Activated naive CD4-positive, alpha-beta T cell treated with anti-CD3 and anti-CD28 coated beads, Interleukin-2, amount 50 U/mL, for 16 hours (primary cell): ENCODE results near the gene NOX5.
"Not testable (repeated sequence)": the region's sequence is repeated elsewhere in the genome, so short reads cannot be mapped to it uniquely, and the experiment has no call there.

Experiments
- DNase-seq: peaks from one replicate; pipeline ENCODE4 v3.0.0-alpha.2; 2020

The NOX5 gene, protein sequence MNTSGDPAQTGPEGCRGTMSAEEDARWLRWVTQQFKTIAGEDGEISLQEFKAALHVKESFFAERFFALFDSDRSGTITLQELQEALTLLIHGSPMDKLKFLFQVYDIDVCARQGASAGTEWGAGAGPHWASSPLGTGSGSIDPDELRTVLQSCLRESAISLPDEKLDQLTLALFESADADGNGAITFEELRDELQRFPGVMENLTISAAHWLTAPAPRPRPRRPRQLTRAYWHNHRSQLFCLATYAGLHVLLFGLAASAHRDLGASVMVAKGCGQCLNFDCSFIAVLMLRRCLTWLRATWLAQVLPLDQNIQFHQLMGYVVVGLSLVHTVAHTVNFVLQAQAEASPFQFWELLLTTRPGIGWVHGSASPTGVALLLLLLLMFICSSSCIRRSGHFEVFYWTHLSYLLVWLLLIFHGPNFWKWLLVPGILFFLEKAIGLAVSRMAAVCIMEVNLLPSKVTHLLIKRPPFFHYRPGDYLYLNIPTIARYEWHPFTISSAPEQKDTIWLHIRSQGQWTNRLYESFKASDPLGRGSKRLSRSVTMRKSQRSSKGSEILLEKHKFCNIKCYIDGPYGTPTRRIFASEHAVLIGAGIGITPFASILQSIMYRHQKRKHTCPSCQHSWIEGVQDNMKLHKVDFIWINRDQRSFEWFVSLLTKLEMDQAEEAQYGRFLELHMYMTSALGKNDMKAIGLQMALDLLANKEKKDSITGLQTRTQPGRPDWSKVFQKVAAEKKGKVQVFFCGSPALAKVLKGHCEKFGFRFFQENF

GRCh38 chr15:69014454-69014853, at the start of gene NOX5:
TSS of gene NOX5 (plus strand) at chr15:69014695. CDS start at chr15:69014736, 41 bp downstream.
- DNase-seq = no peak

- DNase-seq = no peak
Measured at GRCh38 chr15:68966996-68967395, 47.5 kb upstream of the NOX5 start.

DNA sequence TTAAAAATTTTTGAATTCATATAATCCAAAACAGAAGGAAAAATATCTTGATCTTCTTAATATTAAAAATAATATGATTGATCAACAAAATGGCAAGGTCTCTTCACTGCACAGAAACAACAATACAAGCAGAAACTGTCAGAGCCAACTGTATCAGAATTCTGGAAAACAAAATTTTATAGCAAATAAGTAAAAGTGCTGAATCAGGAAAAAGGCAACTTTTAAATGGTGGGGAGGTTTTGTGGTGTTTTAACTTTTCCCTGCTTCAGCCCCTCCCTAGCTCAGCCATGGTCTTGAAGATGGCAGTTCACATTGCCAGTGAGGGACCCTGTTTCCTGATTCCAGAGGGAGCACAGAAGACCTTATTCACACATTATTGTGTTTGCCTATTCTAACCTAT, 46.5 kb upstream of the NOX5 start:
- no peak for DNase-seq

GRCh38 chr15:68969298-68969697, 45.2 kb upstream of the NOX5 start:
- DNase-seq = no peak

DNA sequence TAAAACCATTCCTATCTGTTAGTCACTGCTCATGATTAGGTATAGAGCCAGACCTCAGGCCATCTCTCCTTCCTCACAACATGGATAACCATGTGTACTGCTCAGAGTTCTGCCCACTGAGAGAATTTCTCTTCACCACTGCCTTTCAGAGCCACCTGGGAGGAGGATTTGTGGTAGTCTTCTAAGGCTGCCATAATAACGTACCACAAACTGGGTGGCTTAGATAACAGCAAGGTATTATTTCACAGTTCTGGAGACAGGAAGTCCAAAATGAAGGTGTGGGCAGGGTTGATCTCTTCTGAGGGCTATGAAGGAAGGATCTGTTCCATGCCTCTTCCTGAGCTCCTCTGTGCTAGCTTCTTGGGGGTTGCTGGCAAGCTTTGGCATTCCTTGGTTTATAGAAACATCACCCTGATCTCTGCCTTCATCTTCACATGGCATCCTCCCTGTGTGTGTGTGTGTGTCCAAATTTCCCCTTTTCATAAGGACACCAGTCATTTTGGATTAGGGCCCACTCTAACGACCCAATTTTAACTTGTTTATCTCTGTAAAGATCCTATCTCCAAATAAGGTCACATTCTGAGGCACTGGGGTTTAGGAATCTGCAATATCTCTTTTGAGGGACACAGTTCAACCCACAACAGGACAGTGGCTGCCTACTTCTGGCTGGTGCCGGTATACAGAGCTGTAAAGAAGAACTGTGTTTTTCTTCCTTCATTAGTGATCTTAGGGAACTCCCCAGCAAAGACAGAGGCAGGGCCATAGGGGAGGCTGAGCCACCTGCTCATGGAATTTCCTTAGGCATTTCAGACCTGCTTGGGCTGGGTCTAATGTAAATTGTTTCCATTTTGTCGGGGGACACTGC, 42.1 kb upstream of the NOX5 start:
- no peak for DNase-seq

- not testable (repeated sequence) for DNase-seq
Measured at GRCh38 chr15:68975651-68976160, 38.8 kb upstream of the NOX5 start.

- DNase-seq = not testable (repeated sequence)
Measured at GRCh38 chr15:68977426-68977825, 37.1 kb upstream of the NOX5 start.

DNA sequence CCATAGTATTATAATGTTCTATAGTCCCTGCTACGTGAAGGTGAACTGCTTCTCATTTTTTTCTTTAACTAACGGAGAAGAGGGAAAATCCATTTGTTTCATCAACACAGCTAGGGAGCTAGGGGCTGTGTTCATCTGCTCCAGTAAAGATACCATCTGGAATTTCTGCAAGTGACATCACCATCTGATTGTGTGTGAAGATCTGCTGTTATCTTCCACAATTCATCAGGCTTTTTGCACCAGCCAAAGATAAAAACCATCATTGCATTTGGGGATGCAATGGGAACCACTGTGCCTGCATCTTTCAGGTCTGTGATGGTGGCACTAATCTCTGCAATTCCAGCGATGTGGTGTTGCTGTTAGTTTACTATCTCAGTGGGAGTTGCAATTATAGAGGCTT, 35.5 kb upstream of the NOX5 start:
- no peak for DNase-seq

DNA sequence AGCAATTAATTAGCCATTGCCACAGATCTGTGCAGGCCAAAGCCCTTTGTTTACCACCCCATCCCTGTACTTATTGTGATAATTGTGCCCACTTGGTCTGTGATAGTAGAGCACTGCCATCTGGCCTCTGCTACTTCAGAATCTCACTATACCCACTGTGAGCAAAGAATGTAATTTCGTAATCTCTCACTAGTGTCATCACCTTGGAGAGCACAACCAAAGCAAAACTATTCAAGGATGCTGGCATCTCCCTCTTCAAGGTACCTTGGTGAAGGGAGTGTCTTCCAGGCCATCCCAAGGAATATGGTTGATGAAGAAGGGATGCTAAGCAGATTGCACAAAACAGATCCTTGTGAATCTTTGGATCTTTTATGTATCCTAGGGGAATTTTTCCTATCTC, 34.7 kb upstream of the NOX5 start:
- DNase-seq = no peak

DNA sequence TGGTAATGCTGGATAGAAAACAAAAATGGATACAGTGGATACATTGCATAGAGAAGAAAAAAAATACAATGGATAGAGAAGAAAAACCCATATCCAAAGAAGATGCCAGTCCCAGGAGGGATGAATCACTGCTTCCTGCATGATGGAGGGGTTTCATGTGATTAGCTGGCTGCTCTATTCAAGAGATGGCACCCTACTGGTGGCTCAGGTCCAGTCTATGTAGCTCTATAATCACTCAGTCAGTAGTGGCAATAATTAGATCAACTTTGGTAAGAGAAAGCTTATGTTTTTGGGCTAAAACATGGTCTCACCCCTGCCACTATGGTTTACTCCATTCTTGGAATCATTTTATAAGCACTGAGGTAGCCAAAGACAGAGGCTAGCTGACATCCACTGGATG, 33.7 kb upstream of the NOX5 start:
- no peak for DNase-seq

GRCh38 chr15:68981941-68982340, 32.6 kb upstream of the NOX5 start:
- no peak for DNase-seq

DNA sequence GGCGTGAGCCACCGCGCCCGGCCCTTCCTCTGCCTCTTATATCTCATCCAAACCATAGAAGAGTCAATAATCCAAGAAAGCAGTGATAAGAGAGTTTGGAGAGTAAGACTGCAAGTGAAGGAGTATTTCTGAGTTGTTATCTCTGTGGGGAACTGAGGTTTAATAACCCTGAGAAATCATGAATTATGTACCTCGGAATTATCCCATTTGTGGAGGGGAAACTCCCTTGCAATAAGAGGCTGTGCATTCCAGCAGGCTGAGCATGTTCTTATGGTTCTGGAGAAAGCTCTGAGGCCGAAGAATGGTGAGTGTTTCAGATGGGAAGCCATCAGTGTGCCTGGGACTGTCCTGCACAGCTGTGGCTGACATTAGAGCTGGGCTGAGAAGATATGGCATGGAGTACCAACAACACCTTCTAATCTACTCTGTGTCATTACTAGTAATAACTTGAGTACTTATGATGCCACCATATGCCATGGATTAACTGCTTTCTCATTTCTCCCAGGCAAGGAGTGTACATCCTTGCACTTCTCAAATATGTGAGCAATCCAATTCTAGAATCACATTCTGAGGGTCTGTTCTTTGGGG, 31.4 kb upstream of the NOX5 start:
- no peak for DNase-seq

- no peak for DNase-seq
Measured at GRCh38 chr15:68983961-68984481, 30.5 kb upstream of the NOX5 start.

GRCh38 chr15:68984586-68984985, 29.9 kb upstream of the NOX5 start:
- no peak for DNase-seq

DNA sequence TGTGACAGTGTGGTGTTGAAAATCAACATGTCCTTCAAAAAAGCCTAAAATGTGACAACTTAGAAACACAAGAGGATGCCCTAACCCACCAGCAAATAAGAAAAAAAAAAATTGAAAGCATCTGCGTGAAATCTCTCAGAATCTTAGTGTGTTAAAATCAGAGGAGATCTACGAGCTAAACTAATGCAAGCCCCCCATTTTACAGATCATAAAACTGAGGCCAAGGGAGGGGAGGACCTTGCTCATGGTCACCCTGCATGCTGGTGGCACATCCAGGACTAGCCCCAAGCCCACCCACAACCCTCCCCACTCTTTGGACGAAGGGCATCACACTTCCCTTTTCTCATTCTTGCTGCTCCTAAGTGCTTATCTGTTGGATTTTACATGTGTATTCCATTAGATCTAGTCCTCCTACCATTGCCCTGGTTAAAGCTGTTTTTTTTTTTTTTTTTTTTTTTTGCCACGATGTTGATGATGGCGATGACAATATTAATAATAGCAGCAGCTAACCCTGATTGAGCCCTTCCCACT, 29.1 kb upstream of the NOX5 start:
- DNase-seq = no peak

DNA sequence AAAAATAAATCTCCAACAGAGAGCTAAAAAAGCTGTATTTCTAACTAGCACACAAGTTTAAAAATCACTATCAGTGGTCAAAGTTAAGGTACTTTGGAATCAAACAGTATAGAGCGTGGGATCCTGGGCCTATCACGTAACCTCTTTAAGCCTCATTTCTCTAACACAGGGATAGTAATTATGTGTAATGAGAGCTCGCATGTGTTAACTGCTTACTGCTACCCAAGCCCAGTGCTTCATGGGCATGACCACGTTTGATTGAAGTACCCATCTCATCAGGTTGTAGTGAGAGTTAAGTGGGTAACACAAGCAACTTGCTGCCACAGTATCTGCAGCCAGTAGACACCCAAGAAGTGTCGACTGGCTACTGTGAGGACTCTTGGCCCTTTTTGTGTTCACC, 28.2 kb upstream of the NOX5 start:
- DNase-seq = no peak

GRCh38 chr15:68987120-68987519, 27.4 kb upstream of the NOX5 start:
- DNase-seq = no peak

DNA sequence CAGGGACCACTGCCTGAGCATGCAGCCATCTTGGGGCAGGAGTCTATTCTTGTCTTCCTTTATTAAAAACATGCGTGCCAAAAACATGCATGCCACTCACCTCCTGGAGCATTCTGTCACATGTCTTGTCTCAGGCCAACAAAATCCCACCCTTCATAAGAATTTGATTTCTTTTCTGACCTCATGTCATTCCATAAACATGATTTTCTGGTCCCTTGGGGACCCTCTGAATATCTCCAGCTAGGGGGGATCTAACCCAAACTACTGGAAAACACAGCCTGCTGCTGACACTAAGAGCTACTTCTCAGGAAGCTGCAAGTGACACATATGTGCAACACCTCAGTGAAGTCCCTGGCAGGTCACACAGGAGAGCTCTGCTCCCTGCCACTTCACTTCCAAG, 26.8 kb upstream of the NOX5 start:
- no peak for DNase-seq

GRCh38 chr15:68989541-68990230, 24.8 kb upstream of the NOX5 start:
- DNase-seq = no peak

DNA sequence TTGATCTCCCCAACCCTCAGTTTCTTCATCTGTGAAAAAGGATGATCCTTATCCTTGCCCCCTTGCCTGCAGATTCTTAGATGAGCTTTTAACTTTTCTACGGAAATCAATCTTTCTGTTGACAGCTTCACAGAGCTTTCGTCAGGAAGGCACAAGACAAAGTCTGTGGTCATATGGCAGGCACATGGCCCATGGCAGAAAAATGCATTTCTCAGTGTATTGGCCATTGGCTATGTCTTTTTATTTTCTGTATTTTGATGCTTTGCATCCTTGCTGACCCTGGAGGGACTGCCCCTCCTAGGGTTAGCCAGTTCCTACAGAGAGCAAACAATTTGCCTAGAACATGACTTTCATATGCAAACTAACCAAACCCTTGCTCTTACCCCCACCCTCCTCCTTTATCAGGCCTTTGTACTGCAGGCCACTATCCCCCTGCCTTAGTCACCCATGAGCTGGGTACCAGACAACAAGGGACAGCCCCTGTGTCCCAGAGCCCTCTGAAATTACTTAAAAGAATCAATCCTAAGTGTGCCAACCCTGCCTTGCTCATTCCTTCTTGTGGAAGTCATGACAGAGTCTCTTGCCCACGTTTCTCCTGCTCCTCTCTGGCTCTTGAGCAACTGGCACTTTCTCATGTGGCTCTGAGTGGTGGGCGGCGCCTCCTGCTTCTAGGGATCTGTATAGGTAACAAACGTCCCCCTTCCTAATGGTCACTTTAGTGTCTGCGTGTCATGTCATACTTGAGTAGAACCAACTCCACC, 24.1 kb upstream of the NOX5 start:
- no peak for DNase-seq

DNA sequence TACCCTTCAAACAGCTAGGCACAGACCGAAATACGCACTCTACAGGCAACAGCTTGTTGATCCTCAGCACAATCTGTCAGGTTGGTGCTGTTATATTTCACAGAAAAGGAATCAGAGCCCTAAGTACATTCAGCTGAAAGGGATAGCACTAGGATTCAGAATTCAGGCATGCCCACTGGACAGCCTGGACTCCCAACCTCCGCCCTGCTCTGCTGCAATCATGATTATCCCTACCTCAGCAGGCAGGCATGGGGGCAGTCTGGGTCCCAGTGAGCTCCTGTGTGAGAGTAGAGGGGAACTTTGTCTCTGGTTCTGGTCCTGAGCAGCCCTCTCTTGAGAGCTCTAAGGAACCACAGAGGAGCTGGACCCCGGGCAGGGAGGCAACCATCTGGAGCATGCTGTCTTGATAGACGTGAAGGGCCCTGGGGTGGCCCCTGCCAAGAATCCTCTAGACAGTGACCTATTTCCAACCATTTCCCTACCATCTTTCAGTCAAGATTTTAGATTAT, 23.4 kb upstream of the NOX5 start:
- no peak for DNase-seq
